HepG2 (cell line): ENCODE results near the gene LYPLA2. TPM values are rescaled to one million over a fixed set of nuclear protein-coding genes. Genes with fewer than 3 reads are reported as not detected.

Experiments used
- BCL6 ChIP-seq: IDR thresholded peaks from 2 replicates; pipeline ENCODE4 v1.6.1; 2016; ENCODE audit warnings: missing genetic modification reagents, missing compliant biosample characterization
- ELF1 ChIP-seq: sonication (generic); formaldehyde crosslinking; IDR thresholded peaks from 2 replicates; pipeline ENCODE4 v1.4.0; 2020; ENCODE audit warnings: missing genetic modification reagents
- GTF3A ChIP-seq: sonication (generic); formaldehyde crosslinking; conservative IDR thresholded peaks from 2 replicates; pipeline ENCODE4 v1.4.0; 2020; ENCODE audit warnings: mild to moderate bottlenecking, missing genetic modification reagents
- HES4 ChIP-seq: sonication (generic); formaldehyde crosslinking; IDR thresholded peaks from 2 replicates; pipeline ENCODE4 v1.9.0; 2021; ENCODE audit warnings: mild to moderate bottlenecking, missing genetic modification reagents, borderline replicate concordance
- HNRNPK ChIP-seq: fragments of 200-400 bp; formaldehyde crosslinking; IDR thresholded peaks from 2 replicates; pipeline ENCODE4 v1.6.1; 2018; ENCODE audit warnings: low read length, low read depth, moderate library complexity, mild to moderate bottlenecking; ENCODE audit not compliant: poor library complexity, severe bottlenecking
- MAFF ChIP-seq: IDR thresholded peaks from 2 replicates; pipeline ENCODE4 v1.6.1; 2011; ENCODE audit warnings: low read depth, low read length, improper control_type of control experiment
- MED1 ChIP-seq: sonication (generic); formaldehyde crosslinking; IDR thresholded peaks from 2 replicates; pipeline ENCODE4 v1.4.0; 2020; ENCODE audit warnings: missing genetic modification reagents
- NR2C2 ChIP-seq: sonication (generic); formaldehyde crosslinking; IDR thresholded peaks from 2 replicates; pipeline ENCODE4 v1.4.0; 2020; ENCODE audit warnings: missing genetic modification reagents, mild to moderate bottlenecking, moderate library complexity, borderline replicate concordance
- PHF8 ChIP-seq: sonication (generic); formaldehyde crosslinking; IDR thresholded peaks from 2 replicates; pipeline ENCODE4 v1.5.0; 2020; ENCODE audit warnings: missing genetic modification reagents
- TEAD2 ChIP-seq: sonication (generic); formaldehyde crosslinking; IDR thresholded peaks from 2 replicates; pipeline ENCODE4 v1.9.0; 2021; ENCODE audit warnings: missing genetic modification reagents
- ZNF235 ChIP-seq: sonication (generic); formaldehyde crosslinking; IDR thresholded peaks from 2 replicates; pipeline ENCODE4 v1.8.1; 2023; ENCODE audit warnings: mild to moderate bottlenecking, missing genetic modification reagents, borderline replicate concordance
- ZNF510 ChIP-seq: sonication (generic); formaldehyde crosslinking; IDR thresholded peaks from 2 replicates; pipeline ENCODE4 v1.4.0; 2020; ENCODE audit warnings: low read depth, mild to moderate bottlenecking, missing genetic modification reagents
- ZNF614 ChIP-seq: IDR thresholded peaks from 2 replicates; pipeline ENCODE4 v1.6.1; 2018; ENCODE audit warnings: missing biosample characterization, missing genetic modification reagents, inconsistent platforms, borderline replicate concordance
- ZNF761 ChIP-seq: sonication (generic); formaldehyde crosslinking; conservative IDR thresholded peaks from 2 replicates; pipeline ENCODE4 v1.4.0; 2020; ENCODE audit warnings: mild to moderate bottlenecking, missing genetic modification reagents
- polyA plus RNA-seq, 8 experiments: library from polyadenylated mRNA; depleted of rRNA in 3 of 8; stranded (reverse) in 7 of 8; unstranded in 1 of 8; fragments of >200 nt; fragmentation: Illumina TruSeq in 4 of 8; extraction: Trizol in 4 of 8; gene quantifications; 2 replicates each; pipeline versions ENCODE4 v1.2.1 to v1.2.3, GENCODE V29; 2011 to 2016; ENCODE audit warnings: low read depth in 4 of 8, missing spikeins in 1 of 8, mixed read lengths in 1 of 8; ENCODE audit not compliant: insufficient read depth in 1 of 8
- total RNA-seq, 5 experiments: library from RNA; depleted of rRNA; stranded (reverse); fragments of >200 nt; fragmentation: Illumina TruSeq; extraction: Trizol; gene quantifications; 2 replicates each; pipeline ENCODE4 v1.2.3, GENCODE V29; 2016; ENCODE audit warnings: low read depth in 1 of 5
- TF ChIP-seq, protein P1 (sequence below): IDR thresholded peaks from 2 replicates; pipeline ENCODE4 v1.6.1; 2016; ENCODE audit warnings: mild to moderate bottlenecking
- TF ChIP-seq, protein P2 (sequence below): sonication (generic); formaldehyde crosslinking; IDR thresholded peaks from 2 replicates; pipeline ENCODE4 v1.4.0; 2020; ENCODE audit warnings: missing genetic modification reagents
- TF ChIP-seq, protein P3 (sequence below): sonication (generic); formaldehyde crosslinking; IDR thresholded peaks from 2 replicates; pipeline ENCODE4 v1.5.1; 2020; ENCODE audit warnings: mild to moderate bottlenecking, missing genetic modification reagents, borderline replicate concordance
- TF ChIP-seq, protein P4 (sequence below): sonication (generic); IDR thresholded peaks from 2 replicates; pipeline ENCODE4 v1.6.1; 2016; ENCODE audit warnings: low read depth, borderline replicate concordance

Gene LYPLA2
- total and polyA plus RNA-seq, 2 of the 13 experiments (the other 11 are each of a cell fraction or from before 2014, with no cell fraction given) = 72.1 to 73.2 TPM

DNA sequence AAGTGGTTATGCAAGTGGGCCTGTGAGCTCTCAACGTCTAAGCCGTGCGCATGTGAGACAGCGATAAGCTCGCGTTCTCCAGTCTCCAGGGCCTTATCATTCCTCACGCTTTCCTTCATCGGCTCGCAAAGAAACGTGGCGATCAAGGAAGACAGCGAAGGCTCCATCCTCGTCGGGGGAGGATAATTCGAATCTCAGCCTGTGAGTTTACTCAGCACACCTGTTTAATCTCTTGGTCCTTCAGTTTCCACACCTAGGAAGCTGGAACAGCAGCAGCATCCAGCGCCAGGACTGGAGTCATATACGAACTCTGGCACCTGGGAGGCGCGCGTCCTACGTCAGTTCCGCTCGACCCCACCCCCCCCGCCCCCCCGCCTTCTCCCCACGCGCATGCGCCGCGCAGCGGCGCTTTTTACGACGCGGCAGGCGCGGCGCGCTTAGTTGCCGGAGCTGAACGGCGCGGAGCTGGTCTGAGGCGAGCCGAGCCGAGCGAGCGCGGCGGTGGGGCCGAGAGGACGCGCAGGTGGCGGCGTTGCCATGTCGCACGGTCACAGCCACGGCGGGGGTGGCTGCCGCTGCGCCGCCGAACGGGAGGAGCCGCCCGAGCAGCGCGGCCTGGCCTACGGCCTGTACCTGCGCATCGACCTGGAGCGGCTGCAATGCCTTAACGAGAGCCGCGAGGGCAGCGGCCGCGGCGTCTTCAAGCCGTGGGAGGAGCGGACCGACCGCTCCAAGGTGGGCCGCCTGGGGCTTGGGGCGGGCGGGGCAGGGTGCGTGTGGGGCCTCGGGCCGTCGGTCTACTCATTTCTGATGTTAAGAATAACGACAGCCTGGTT lies 12.7 kb upstream of the LYPLA2 start, which contains the start of gene PITHD1 (continued):
- TF ChIP-seq, protein P1, sequence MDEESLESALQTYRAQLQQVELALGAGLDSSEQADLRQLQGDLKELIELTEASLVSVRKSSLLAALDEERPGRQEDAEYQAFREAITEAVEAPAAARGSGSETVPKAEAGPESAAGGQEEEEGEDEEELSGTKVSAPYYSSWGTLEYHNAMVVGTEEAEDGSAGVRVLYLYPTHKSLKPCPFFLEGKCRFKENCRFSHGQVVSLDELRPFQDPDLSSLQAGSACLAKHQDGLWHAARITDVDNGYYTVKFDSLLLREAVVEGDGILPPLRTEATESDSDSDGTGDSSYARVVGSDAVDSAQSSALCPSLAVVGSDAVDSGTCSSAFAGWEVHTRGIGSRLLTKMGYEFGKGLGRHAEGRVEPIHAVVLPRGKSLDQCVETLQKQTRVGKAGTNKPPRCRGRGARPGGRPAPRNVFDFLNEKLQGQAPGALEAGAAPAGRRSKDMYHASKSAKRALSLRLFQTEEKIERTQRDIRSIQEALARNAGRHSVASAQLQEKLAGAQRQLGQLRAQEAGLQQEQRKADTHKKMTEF (CRISPR knock-in tag) = peak; percentile 72
- TF ChIP-seq HNRNPK (peak; percentile 26), HES4 (CRISPR knock-in tag) (peak; percentile 97), ZNF510 (CRISPR knock-in tag) (no peak), PHF8 (CRISPR knock-in tag) (peak; percentile 90), ZNF761 (0 out of 2 replicates have a peak, but pooled peaks have one; percentile 4), TEAD2 (CRISPR knock-in tag) (no peak), NR2C2 (peak; percentile 59; the same call in 1 of the 2 replicates), ELF1 (CRISPR knock-in tag) (0 out of 2 replicates have a peak, but pooled peaks have one; percentile 32), MED1 (CRISPR knock-in tag) (peak; percentile 65), GTF3A (CRISPR knock-in tag) (no peak), ZNF235 (CRISPR knock-in tag) (0 out of 2 replicates have a peak, but pooled peaks have one; percentile 20), BCL6 (CRISPR knock-in tag) (no peak), ZNF614 (CRISPR knock-in tag) (peak; percentile 60; the same call in 1 of the 2 replicates), MAFF (no peak)
- TF ChIP-seq, protein P2, sequence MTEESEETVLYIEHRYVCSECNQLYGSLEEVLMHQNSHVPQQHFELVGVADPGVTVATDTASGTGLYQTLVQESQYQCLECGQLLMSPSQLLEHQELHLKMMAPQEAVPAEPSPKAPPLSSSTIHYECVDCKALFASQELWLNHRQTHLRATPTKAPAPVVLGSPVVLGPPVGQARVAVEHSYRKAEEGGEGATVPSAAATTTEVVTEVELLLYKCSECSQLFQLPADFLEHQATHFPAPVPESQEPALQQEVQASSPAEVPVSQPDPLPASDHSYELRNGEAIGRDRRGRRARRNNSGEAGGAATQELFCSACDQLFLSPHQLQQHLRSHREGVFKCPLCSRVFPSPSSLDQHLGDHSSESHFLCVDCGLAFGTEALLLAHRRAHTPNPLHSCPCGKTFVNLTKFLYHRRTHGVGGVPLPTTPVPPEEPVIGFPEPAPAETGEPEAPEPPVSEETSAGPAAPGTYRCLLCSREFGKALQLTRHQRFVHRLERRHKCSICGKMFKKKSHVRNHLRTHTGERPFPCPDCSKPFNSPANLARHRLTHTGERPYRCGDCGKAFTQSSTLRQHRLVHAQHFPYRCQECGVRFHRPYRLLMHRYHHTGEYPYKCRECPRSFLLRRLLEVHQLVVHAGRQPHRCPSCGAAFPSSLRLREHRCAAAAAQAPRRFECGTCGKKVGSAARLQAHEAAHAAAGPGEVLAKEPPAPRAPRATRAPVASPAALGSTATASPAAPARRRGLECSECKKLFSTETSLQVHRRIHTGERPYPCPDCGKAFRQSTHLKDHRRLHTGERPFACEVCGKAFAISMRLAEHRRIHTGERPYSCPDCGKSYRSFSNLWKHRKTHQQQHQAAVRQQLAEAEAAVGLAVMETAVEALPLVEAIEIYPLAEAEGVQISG (CRISPR knock-in tag) = peak; percentile 78
- TF ChIP-seq, protein P3, sequence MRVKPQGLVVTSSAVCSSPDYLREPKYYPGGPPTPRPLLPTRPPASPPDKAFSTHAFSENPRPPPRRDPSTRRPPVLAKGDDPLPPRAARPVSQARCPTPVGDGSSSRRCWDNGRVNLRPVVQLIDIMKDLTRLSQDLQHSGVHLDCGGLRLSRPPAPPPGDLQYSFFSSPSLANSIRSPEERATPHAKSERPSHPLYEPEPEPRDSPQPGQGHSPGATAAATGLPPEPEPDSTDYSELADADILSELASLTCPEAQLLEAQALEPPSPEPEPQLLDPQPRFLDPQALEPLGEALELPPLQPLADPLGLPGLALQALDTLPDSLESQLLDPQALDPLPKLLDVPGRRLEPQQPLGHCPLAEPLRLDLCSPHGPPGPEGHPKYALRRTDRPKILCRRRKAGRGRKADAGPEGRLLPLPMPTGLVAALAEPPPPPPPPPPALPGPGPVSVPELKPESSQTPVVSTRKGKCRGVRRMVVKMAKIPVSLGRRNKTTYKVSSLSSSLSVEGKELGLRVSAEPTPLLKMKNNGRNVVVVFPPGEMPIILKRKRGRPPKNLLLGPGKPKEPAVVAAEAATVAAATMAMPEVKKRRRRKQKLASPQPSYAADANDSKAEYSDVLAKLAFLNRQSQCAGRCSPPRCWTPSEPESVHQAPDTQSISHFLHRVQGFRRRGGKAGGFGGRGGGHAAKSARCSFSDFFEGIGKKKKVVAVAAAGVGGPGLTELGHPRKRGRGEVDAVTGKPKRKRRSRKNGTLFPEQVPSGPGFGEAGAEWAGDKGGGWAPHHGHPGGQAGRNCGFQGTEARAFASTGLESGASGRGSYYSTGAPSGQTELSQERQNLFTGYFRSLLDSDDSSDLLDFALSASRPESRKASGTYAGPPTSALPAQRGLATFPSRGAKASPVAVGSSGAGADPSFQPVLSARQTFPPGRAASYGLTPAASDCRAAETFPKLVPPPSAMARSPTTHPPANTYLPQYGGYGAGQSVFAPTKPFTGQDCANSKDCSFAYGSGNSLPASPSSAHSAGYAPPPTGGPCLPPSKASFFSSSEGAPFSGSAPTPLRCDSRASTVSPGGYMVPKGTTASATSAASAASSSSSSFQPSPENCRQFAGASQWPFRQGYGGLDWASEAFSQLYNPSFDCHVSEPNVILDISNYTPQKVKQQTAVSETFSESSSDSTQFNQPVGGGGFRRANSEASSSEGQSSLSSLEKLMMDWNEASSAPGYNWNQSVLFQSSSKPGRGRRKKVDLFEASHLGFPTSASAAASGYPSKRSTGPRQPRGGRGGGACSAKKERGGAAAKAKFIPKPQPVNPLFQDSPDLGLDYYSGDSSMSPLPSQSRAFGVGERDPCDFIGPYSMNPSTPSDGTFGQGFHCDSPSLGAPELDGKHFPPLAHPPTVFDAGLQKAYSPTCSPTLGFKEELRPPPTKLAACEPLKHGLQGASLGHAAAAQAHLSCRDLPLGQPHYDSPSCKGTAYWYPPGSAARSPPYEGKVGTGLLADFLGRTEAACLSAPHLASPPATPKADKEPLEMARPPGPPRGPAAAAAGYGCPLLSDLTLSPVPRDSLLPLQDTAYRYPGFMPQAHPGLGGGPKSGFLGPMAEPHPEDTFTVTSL = no peak
- TF ChIP-seq, protein P4, sequence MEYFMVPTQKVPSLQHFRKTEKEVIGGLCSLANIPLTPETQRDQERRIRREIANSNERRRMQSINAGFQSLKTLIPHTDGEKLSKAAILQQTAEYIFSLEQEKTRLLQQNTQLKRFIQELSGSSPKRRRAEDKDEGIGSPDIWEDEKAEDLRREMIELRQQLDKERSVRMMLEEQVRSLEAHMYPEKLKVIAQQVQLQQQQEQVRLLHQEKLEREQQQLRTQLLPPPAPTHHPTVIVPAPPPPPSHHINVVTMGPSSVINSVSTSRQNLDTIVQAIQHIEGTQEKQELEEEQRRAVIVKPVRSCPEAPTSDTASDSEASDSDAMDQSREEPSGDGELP = peak; percentile 52; the same call in 1 of the 2 replicates
